Activated T-helper 9 cell treated with anti-CD3 and anti-CD28 coated beads, Interleukin-2, amount 50 U/mL, for 16 hours (primary cell): Measurements from ENCODE around the gene NME9.
"Not testable (repeated sequence)": the region's sequence is repeated elsewhere in the genome, so short reads cannot be mapped to it uniquely, and the experiment has no call there.

Source experiments
- DNase-seq: peaks from one replicate; pipeline ENCODE4 v3.0.0-alpha.2; 2020; ENCODE audit warnings: low read depth

The NME9 gene, protein sequence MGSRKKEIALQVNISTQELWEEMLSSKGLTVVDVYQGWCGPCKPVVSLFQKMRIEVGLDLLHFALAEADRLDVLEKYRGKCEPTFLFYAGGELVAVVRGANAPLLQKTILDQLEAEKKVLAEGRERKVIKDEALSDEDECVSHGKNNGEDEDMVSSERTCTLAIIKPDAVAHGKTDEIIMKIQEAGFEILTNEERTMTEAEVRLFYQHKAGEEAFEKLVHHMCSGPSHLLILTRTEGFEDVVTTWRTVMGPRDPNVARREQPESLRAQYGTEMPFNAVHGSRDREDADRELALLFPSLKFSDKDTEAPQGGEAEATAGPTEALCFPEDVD

DNA sequence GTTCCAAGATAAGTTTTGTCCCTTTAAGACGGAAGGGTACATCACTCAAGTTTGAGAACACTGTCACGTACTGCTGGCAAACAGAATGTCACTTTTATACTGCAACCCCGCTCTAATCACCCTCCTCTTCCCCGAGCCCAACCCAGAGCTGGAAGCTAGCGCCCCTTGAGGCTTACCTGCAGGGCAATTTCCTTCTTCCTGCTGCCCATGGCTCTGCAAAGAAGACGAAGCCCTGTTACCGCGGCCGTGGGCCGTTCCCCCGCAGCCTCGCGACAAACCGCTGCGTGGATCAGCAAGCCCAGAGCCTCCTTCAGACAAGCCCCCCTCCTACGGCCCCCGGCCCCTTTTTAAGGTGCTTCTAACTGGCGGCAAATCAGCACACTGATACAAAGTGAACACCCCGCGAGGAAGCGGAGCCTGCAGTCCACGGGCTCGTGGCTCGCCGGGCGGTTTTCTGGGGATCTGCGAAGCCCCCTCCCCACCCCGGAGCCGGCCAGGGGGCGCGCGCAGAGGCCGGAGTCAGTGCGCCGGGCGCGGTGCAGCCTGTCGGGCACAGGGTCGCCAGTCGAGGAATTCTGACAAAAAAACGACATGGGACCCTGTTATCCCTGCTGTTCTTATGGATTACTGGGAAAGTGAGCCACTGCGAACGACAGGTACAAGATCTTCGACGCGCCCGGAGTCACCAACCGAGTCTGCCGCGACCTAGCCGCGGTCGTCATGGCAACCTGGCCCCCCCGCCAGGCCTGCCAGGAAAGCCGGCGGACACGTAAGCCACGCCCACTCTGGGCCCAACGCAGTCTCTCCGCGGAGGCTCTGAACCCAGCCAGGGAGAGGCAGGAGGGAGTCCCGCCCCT, at the start of gene NME9:
Gene NME9, minus strand, starts transcription at position 725 of the 857 bp plus-strand sequence. Its CDS starts 516 bp downstream, at position 209.
- peak; percentile 82 for DNase-seq

- no peak for DNase-seq
Measured at GRCh38 chr3:138378990-138379389, 49.3 kb upstream of the NME9 start.

GRCh38 chr3:138378331-138378730, 48.7 kb upstream of the NME9 start:
- no peak for DNase-seq

GRCh38 chr3:138377804-138378203, 48.2 kb upstream of the NME9 start:
- DNase-seq = no peak

DNA sequence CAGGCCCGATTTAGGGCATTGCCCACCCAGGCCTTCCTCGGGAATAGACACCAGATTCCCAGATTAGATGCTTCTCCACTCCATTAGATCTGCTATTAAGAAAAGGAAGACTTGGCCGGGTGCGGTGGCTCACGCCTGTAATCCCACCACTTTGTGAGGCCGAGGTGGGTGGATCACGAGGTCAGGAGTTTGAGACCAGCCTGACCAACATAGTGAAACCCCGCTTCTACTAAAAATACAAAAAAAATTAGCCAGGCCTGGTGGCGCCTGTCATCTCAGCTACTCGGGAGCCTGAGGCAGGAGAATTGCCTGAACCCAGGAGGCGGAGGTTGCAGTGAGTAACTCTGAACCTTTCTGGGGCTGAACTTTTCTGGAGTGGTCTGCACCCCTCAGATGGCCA, 47.6 kb upstream of the NME9 start:
- not testable (repeated sequence) for DNase-seq

DNA sequence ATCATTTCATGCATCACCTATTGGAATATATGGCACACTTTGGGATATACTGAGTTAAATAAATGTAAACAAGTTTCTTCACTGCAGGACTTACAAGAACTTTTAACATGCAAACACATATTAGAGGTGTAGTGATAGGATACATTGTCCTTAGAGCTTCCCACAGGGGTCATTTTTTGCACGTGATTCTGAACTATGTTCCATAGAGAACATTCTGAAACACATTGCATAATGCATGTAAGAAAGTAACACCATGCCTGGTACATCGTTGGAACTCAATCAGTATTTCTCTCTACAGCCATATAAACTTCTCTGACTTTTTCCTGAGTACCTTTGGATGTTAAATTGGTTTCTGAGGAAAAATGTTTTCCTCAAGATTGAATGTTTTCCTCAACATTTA, 47.0 kb upstream of the NME9 start:
- DNase-seq = no peak

GRCh38 chr3:138375447-138375846, 45.8 kb upstream of the NME9 start:
- DNase-seq = no peak

- DNase-seq = no peak
Measured at GRCh38 chr3:138374573-138375134, 45.0 kb upstream of the NME9 start.

GRCh38 chr3:138373736-138374094, 44.1 kb upstream of the NME9 start:
- DNase-seq = no peak

DNA sequence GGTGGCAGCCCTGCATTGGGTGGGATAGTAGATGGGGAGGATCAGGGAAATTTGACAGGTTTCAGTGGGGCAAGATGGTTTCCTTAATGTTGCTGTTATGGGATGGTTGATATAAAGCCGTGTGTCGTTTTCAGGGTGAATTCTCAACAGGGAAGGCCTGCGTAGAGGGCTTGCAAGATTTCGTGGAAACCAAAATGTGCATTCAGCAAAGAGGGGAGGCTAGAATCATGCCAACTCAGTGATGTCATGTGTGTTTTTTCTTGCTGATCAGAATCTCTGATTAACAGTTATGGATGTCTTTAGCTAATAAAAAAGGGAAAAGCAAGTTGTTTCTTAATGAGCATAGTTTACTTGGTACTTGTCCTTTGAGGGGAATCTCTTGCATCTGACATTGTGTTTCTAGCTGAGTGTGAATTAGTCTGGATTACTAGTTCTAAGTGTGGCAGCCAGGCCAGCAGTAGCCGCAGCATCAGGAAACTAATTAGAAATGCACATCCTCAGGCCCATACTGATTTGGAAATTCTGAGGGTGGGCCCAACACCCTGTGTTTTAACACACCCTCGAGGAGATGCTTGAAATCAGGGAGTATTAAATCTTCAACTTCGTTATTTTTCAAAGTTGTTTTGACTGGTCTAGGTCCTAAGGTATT, 43.6 kb upstream of the NME9 start:
- DNase-seq = no peak

- DNase-seq = no peak
Measured at GRCh38 chr3:138371070-138371965, 41.7 kb upstream of the NME9 start.

GRCh38 chr3:138370321-138370720, 40.7 kb upstream of the NME9 start:
- no peak for DNase-seq

DNA sequence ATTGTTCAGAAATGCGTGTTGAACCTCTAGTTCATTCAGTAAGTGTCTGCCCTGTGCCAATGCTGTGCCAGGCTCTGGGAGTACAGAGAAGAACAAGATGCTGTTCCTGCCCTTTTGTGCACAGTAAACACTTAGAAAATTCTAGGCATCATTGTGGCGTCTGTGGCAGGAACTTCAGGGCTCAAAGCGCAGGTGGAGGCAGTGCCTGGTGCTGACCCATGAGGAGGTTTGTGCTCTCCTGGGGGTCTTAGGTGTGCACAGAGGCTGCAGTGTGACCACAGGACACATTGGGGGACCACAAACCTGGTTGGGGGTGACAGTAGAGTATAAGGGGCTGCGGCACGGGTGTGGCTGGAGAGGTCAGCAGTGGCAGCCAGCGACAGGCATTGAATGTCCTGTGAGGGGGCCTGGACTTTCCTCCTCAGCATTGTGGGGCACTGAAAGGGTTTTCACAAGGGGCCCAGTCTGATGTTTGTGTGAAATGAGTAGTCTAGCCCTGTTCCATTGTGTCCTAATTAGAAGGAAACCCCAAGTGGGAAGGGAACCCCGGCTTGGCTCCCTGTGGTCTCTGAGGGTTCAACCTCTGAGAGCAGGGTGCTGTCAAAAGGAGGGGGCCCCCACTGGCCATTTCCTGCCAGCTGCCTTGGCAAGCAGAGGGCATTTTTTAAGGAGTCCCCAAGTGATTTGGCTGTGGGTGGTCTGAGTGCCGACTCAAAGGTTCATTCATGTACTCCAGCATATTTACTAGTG, 39.7 kb upstream of the NME9 start:
- no peak for DNase-seq

DNA sequence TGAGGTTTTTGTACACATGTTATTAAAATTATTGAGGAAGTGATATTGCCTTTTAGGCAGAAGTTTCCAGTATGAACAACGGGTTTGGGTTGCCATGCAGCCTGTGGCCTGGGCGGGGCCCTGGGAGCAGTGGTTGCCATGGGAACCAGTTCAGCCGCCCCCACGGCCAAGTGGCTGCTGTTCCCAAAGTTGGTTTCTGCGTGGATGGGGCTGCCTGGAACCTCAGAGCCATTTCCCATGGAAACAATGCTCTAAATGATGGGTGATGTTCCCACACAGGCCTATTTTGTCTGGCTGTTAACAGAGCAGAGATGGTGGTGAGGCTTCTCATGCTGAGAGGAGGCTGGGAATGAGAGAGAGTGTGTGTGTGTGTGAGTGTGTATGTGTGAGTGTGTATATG, 38.3 kb upstream of the NME9 start:
- DNase-seq = no peak

DNA sequence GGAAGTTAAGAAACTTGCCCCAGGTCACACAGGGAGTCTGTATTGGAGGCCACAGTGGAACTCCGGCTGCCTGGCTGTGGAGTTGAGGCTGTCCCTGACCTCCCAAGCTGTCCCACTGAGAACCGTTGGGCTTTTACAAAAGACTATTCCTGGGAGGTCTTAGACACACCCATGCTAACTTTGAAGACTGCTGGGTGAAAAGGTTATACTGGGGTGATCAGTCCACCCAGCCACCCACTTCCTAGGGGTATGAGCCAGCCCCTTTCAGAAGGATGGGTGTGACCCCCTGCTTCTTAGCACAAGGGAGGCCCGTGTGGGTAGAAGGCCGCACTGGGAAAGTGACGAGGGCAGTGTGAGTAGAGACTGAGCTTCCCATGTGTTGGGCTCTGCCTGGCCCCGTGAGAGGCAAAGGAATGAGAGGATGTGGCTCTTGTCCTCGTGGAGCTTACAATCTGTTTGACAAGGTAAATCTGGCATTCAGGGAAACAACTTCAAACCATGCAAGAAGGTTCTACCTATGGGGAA, 37.7 kb upstream of the NME9 start:
- no peak for DNase-seq

DNA sequence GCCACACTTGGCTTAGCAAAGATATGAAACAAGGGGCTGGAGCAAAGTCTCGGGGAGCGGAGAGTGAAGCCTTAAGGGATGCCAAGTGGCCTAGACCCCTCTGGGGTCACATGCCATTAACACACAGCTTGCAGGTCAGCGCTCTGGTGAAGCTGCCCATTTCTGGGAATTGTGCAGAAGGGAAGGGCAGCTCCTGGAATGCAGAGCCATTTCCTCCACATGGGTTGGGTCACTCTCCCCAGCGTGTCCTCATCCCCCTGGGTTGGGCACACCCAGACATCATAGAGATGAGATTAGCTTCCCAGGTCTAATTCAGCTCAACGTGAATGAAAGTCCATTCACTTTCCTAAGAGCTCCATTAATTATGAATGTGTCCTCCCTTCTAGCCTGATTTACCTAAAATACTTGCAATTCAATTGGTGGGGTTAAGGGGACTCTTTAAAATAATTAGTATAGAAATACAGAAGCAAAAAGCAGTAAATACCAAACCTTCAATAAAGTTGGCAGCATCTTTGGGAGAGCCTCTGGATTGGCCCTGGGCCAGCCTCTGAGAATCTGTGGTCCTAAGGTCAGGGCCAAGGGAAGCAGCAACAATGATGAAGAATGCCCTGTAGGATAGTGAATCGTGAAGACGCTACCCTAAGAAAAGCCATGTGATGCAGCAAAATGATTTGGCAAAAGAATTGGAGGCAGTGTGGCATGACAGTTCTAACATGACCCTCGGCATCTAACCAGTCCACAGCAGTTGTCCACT, 36.5 kb upstream of the NME9 start:
- no peak for DNase-seq

DNA sequence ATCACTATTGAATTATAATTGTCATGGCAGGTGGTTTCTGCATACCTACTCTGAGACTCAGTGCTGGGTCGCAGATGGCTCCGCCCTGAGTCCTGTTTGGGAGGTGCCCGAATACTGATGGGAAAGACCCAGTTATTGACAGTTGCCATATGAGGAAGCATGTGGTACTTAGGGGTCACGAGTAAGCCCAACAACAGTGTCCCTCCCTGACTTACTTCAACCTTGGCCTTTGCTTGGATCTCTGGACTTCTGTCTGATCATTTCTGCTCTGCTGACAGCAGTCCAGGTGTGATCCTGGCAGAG, 35.6 kb upstream of the NME9 start:
- no peak for DNase-seq

- DNase-seq = no peak
Measured at GRCh38 chr3:138364356-138365252, 35.0 kb upstream of the NME9 start.

DNA sequence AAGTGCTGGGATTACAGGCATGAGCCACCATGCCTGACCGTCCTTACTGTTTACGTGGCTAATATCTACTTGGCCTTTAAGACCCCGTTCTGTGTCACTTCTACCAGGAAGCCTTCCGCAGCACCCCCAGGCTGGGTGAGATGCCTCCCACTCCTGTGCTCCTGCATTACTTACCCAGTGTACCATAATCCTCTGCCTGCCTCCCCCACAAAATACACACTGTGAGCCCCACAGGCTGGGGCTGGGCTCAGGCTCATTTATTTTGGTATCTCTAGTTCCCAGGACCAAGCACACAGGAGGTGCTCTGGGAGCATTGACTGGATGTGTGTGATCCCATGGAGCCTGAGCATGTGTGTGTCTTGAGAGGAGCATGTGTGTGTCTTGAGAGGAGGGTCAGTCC, 33.7 kb upstream of the NME9 start:
- DNase-seq = no peak
